K562 (cell line): ENCODE results near the gene LENG8.

ENCODE experiments used
- BMI1 ChIP-seq: fragments of 150-350 bp; IDR thresholded peaks from 2 replicates; pipeline ENCODE4 v1.6.1; 2014; ENCODE audit warnings: low read length
- JUND ChIP-seq, 2 experiments: IDR thresholded peaks; 2 replicates in 1 of 2; 3 replicates in 1 of 2; pipeline ENCODE4 v1.6.1; 2011; ENCODE audit warnings: borderline replicate concordance in 2 of 2, low read depth in 2 of 2, low read length in 2 of 2, improper control_type of control experiment in 1 of 2, missing biosample characterization in 1 of 2, missing genetic modification characterization in 1 of 2, missing genetic modification reagents in 1 of 2
- NR3C1 ChIP-seq: sonication (generic); formaldehyde crosslinking; IDR thresholded peaks from 2 replicates; pipeline ENCODE4 v1.8.1; 2022; ENCODE audit warnings: missing genetic modification reagents
- SMC3 ChIP-seq: conservative IDR thresholded peaks from 2 replicates; pipeline ENCODE4 v1.6.1; 2011; ENCODE audit warnings: low read depth, low read length, improper control_type of control experiment; ENCODE audit not compliant: insufficient read depth
- YBX1 ChIP-seq: fragments of 450-650 bp; IDR thresholded peaks from 2 replicates; pipeline ENCODE4 v1.7.1; 2016; ENCODE audit warnings: mild to moderate bottlenecking
- ZNF551 ChIP-seq: fragments of 250-450 bp; sonication (Bioruptor Pico); IDR thresholded peaks from 2 replicates; pipeline ENCODE4 v1.5.0; 2021; ENCODE audit warnings: mild to moderate bottlenecking, moderate library complexity
- TF ChIP-seq, protein P1 (sequence below): fragments of 250-450 bp; sonication (Bioruptor Pico); IDR thresholded peaks from 2 replicates; pipeline ENCODE4 v1.6.1; 2021; ENCODE audit warnings: mild to moderate bottlenecking
- TF ChIP-seq, protein P2 (sequence below): sonication (generic); formaldehyde crosslinking; IDR thresholded peaks from 2 replicates; pipeline ENCODE4 v1.9.0; 2022; ENCODE audit warnings: mild to moderate bottlenecking, missing genetic modification reagents
- TF ChIP-seq, protein P3 (sequence below), 2 experiments: fragments of 450-650 bp; IDR thresholded peaks; 2 replicates each; pipeline ENCODE4 v1.6.1; 2016; ENCODE audit warnings: mild to moderate bottlenecking in 2 of 2, borderline replicate concordance in 1 of 2, low read depth in 1 of 2, moderate library complexity in 1 of 2
- TF ChIP-seq, protein P4 (sequence below), 3 experiments: IDR thresholded peaks in 2 of 3; conservative IDR thresholded peaks in 1 of 3; 2 replicates each; pipeline ENCODE4 v1.5.1; 2011 to 2012; ENCODE audit warnings: low read length in 3 of 3, mild to moderate bottlenecking in 3 of 3, control low read depth in 2 of 3, improper control_type of control experiment in 1 of 3, inconsistent platforms in 1 of 3, low read depth in 1 of 3, mixed read lengths in 1 of 3, moderate library complexity in 1 of 3; ENCODE audit not compliant: insufficient read depth in 2 of 3
- TF ChIP-seq, protein P5 (sequence below): fragments of 250-450 bp; sonication (Bioruptor Pico); IDR thresholded peaks from 2 replicates; pipeline ENCODE4 v1.5.0; 2020; ENCODE audit warnings: mild to moderate bottlenecking, borderline replicate concordance

DNA sequence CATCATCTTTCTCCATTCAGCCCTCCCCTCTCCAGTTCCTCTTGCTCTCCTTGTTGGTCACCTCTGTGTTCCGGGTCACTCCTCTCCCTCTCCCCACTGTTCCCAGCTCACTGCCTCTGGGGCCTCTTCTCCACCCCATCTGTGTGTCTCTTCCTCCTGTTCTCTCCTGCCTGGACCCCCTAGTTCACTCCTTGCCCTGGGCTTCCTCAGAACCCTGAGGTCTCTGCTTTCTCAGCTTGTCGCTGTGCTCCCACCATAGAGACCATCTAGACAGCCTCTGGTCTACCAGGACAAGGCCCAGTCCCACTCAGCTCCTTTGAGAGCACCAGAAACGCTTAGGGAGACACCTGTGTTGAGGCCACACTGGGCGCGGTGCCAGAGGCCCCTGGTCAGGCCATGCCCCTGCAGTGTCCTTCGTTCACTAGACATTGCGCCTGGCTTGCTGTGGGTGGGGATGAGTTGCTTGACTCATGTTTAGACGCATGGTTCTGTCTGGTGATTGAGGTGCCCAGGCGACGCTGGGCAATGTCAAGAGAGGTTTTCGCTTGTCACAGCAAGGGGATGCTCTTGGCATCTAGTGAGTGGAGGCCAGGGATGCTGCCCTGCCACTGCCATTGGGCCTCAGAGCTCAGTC, 9.8 kb downstream of the LENG8 start:
- TF ChIP-seq, protein P1, sequence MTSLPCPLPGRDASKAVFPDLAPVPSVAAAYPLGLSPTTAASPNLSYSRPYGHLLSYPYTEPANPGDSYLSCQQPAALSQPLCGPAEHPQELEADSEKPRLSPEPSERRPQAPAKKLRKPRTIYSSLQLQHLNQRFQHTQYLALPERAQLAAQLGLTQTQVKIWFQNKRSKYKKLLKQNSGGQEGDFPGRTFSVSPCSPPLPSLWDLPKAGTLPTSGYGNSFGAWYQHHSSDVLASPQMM (CRISPR knock-in tag), result no peak
- TF ChIP-seq SMC3 (no peak), JUND (IDR thresholded peaks at IDR 0.05; ENCODE audit: borderline replicate concordance, low read depth, low read length) (no peak), JUND (tag; IDR thresholded peaks at IDR 0.05; ENCODE audit: borderline replicate concordance, low read depth, low read length) (no peak), ZNF551 (CRISPR knock-in tag) (no peak), NR3C1 (no peak), YBX1 (no peak), BMI1 (no peak)
- TF ChIP-seq, protein P2, sequence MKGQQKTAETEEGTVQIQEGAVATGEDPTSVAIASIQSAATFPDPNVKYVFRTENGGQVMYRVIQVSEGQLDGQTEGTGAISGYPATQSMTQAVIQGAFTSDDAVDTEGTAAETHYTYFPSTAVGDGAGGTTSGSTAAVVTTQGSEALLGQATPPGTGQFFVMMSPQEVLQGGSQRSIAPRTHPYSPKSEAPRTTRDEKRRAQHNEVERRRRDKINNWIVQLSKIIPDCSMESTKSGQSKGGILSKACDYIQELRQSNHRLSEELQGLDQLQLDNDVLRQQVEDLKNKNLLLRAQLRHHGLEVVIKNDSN (CRISPR knock-in tag), result no peak
- TF ChIP-seq, protein P3, sequence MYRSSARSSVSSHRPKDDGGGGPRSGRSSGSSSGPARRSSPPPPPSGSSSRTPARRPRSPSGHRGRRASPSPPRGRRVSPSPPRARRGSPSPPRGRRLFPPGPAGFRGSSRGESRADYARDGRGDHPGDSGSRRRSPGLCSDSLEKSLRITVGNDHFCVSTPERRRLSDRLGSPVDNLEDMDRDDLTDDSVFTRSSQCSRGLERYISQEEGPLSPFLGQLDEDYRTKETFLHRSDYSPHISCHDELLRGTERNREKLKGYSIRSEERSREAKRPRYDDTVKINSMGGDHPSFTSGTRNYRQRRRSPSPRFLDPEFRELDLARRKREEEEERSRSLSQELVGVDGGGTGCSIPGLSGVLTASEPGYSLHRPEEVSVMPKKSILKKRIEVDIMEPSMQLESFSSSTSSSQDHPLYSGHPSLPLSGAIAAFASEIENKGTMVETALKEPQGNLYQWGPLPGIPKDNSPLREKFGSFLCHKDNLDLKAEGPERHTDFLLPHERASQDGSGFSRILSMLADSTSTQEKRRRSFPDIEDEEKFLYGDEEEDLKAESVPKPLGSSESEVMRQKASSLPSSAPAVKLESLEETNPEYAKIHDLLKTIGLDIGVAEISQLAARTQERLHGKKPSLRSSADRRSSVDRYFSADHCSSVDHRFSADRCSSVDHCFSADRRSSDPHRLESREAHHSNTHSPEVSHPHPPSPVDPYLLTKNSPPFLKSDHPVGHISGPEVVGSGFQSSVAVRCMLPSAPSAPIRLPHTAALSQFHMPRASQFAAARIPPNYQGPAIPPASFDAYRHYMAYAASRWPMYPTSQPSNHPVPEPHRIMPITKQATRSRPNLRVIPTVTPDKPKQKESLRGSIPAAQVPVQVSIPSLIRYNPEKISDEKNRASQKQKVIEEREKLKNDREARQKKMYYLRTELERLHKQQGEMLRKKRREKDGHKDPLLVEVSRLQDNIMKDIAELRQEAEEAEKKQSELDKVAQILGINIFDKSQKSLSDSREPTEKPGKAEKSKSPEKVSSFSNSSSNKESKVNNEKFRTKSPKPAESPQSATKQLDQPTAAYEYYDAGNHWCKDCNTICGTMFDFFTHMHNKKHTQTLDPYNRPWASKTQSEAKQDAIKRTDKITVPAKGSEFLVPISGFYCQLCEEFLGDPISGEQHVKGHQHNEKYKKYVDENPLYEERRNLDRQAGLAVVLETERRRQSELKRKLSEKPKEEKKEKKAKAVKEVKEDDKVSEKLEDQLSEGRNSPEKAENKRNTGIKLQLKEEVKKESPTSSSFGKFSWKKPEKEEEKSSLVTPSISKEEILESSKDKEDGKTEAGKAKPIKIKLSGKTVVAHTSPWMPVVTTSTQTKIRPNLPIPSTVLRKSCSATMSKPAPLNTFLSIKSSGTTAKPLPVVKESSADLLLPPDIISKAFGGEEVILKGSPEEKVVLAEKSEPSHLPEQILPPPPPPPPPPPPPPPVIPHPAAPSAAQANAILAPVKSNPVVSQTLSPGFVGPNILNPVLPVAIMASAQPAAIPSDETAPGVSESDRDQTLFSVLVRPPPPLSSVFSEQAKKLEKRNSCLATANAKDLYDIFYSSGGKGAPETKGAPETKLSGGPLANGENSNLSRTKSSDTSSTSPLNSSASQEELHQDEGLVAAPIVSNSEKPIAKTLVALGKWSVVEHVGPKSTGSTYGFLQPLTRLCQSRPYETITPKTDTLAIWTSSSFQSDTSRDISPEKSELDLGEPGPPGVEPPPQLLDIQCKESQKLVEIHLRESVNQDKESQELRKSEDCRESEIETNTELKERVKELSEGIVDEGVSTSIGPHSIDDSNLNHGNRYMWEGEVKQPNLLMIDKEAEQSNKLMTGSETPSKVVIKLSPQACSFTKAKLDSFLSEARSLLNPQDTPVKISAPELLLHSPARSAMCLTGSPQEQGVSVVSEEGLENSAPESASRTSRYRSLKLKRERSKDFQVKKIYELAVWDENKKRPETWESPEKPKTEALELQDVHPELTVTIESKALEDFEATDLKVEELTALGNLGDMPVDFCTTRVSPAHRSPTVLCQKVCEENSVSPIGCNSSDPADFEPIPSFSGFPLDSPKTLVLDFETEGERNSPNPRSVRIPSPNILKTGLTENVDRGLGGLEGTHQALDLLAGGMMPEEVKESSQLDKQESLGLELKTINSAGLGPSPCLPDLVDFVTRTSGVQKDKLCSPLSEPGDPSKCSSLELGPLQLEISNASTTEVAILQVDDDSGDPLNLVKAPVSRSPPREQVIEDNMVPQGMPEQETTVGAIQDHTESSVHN (IDR thresholded peaks at IDR 0.05; ENCODE audit: borderline replicate concordance in 1 of 2, low read depth in 1 of 2), result no peak
- TF ChIP-seq, protein P4, sequence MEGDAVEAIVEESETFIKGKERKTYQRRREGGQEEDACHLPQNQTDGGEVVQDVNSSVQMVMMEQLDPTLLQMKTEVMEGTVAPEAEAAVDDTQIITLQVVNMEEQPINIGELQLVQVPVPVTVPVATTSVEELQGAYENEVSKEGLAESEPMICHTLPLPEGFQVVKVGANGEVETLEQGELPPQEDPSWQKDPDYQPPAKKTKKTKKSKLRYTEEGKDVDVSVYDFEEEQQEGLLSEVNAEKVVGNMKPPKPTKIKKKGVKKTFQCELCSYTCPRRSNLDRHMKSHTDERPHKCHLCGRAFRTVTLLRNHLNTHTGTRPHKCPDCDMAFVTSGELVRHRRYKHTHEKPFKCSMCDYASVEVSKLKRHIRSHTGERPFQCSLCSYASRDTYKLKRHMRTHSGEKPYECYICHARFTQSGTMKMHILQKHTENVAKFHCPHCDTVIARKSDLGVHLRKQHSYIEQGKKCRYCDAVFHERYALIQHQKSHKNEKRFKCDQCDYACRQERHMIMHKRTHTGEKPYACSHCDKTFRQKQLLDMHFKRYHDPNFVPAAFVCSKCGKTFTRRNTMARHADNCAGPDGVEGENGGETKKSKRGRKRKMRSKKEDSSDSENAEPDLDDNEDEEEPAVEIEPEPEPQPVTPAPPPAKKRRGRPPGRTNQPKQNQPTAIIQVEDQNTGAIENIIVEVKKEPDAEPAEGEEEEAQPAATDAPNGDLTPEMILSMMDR (IDR thresholded peaks at IDR 0.05 in 2 of 3, conservative IDR thresholded peaks at IDR 0.05 in 1 of 3; ENCODE audit: insufficient read depth in 2 of 3, low read depth in 1 of 3, low read length in 3 of 3), result no peak
- TF ChIP-seq, protein P5, sequence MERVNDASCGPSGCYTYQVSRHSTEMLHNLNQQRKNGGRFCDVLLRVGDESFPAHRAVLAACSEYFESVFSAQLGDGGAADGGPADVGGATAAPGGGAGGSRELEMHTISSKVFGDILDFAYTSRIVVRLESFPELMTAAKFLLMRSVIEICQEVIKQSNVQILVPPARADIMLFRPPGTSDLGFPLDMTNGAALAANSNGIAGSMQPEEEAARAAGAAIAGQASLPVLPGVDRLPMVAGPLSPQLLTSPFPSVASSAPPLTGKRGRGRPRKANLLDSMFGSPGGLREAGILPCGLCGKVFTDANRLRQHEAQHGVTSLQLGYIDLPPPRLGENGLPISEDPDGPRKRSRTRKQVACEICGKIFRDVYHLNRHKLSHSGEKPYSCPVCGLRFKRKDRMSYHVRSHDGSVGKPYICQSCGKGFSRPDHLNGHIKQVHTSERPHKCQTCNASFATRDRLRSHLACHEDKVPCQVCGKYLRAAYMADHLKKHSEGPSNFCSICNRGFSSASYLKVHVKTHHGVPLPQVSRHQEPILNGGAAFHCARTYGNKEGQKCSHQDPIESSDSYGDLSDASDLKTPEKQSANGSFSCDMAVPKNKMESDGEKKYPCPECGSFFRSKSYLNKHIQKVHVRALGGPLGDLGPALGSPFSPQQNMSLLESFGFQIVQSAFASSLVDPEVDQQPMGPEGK, result no peak
